VCaP (cell line): ENCODE measurements around the gene NEK2.

ENCODE experiments used
- H3K27ac ChIP-seq: fragments of 450-650 bp; 2 replicates; pipeline ENCODE4 v1.5.1; 2017
- TF ChIP-seq, protein P1 (sequence below): fragments of 450-650 bp; conservative IDR thresholded peaks from 2 replicates; pipeline ENCODE4 v1.5.1; 2017; ENCODE audit warnings: mild to moderate bottlenecking, moderate library complexity

The NEK2 gene

DNA sequence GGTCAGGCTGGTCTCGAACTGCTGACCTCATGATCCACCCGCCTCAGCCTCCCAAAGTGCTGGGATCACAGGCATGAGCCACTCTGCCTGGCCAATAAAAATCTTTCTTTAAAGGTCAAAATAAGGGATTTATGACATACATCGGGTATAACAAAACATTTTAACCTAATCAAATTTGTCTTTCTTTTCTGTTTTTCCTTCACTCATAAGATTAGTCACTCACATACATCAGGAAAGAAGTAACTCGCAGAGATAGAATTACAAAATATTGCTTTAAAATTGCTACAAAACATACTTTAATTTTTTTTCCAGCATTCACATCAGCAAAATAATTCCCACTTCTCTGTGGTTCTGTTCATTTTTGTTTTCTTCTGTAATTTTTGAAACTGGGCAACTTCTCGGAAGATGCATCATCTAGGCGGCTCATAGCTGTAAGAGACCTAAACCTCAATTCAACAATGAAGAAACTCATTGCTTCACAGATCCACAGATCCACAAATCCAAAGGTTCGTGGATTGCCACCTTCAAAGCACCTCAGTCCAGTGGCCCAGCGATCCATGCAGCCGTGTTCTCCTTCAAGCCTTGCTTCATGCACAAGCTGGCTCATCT lies 39.7 kb downstream of the NEK2 start:
- TF ChIP-seq, protein P1, sequence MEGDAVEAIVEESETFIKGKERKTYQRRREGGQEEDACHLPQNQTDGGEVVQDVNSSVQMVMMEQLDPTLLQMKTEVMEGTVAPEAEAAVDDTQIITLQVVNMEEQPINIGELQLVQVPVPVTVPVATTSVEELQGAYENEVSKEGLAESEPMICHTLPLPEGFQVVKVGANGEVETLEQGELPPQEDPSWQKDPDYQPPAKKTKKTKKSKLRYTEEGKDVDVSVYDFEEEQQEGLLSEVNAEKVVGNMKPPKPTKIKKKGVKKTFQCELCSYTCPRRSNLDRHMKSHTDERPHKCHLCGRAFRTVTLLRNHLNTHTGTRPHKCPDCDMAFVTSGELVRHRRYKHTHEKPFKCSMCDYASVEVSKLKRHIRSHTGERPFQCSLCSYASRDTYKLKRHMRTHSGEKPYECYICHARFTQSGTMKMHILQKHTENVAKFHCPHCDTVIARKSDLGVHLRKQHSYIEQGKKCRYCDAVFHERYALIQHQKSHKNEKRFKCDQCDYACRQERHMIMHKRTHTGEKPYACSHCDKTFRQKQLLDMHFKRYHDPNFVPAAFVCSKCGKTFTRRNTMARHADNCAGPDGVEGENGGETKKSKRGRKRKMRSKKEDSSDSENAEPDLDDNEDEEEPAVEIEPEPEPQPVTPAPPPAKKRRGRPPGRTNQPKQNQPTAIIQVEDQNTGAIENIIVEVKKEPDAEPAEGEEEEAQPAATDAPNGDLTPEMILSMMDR = no peak
- H3K27ac ChIP-seq = no peak overlapping the region

DNA sequence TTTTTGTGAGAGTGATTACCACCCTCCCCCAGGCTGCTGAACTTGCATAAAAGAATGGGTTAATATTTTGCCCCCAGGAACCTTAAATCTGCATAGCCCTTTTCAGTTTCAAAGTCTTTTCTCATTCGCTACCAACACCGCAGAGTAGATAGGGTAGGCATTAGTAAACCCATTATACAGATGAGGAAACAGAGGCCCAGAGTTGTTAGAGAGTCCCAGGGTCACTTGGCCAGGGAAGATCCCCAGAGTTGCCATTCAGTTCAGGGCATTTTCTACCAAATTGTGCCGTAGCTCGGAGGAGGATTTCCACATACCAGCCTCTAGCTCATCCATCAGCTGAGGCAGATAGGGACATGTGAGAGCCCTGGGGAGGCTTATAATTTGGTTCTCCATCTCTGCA lies 40.5 kb downstream of the NEK2 start:
- no peak overlapping the region for H3K27ac ChIP-seq

DNA sequence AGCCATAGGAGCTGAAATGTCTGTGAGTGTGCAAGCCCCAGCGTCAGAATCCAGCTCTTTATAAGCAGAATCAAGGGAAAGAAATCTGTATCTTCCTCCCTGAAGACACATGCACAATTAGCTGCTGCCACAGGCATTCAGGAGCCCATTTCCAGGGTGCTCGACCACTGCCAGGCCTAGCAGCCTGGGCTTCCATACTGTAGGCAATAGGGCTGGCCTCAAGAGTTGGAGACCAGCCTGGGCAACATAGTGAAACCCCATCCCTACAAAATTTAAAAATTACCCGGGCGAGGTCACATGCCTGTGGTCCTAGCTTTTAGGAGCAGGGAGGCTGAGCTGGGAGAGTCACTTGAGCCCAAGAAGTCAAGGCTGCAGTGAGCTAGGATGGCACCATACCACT lies 41.0 kb downstream of the NEK2 start:
- TF ChIP-seq, protein P1 = no peak
- peak overlapping the region; percentile 82; the same call in 1 of the 2 replicates for H3K27ac ChIP-seq

More for the DNA sequence above, 40.5 kb downstream of the NEK2 start:
- TF ChIP-seq, protein P1 = no peak

GRCh38 chr1:211633524-211633846 lies 41.9 kb downstream of the NEK2 start:
- TF ChIP-seq, protein P1 = no peak
- peak overlapping the region; percentile 82 for H3K27ac ChIP-seq

DNA sequence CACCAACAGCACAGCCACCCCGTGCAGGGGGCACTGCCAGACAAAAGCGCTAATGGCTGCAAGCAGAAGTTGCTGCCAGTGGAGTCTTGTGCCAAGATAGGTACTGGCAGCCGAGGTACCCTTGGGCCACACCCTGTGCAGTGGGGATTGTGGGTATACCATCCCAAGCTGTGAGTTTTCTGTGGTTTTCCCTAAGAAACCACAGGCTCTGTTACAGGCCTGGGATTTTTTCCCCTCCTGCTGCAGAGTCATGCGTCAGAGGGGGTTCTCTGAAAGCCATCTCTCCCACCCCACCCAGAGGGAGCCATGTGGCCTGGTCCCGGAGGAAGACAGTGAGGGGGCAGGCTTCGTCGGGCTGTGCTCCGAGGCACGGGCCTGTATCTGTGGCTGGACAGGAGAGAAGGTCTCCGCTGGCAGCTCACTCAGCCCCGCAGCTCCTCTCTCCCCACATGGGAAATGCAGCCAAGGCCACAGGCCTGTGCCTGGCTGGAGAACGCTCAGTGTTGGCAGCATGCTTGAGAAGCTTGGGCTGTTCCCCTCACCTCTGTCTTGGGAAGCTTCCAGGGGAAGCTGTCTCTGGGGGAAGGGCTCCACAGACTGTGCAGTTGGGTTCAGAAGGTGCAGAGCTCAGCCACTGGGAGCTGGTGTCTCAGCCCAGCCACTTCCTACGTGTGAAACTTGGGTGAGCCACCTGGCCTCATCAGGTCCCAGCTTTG lies 42.5 kb downstream of the NEK2 start:
- peak overlapping the region; percentile 82 for H3K27ac ChIP-seq
- TF ChIP-seq, protein P1 = no peak

DNA sequence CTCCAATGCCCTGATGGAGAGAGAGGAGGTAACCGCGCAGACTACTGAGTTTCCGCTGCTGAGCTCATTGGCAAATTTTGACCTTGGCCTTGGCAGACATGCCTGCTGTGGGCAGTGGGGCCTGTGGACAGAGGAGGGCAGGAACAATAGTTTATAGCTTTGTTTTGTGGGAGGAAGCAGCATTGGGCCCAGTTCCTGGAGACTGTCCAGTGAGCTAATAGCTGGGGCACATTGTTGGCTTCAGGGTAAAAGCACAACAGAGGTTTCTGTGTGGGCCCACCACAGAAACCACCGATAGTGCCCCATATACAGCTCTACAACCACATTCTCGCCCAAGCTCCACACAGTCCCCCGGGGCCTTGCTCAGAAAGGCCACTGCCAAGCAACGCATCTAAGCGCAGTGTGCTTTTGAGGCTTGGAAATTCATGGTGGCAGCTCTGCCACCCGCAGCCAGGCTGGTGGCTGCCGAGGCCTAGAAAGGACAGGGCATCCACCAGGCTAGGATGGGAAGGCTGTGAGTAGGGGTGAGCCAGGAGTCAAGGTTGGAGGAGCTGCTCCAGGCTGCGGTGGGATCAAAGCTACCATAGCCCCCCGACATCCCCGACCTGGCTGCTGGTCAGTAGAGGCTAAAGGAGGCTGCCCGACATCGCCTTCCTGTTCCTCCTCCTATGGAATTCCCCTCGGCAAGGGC lies 43.2 kb downstream of the NEK2 start:
- H3K27ac ChIP-seq = peak overlapping the region; percentile 82
- TF ChIP-seq, protein P1 = no peak

- TF ChIP-seq, protein P1 = no peak
- peak overlapping the region; percentile 82 for H3K27ac ChIP-seq
Observed at GRCh38 chr1:211631168-211631567, 44.3 kb downstream of the NEK2 start.
